Psoas muscle (tissue), 8 donors: ENCODE results near the gene FOXP4. TPM values are rescaled to one million over a fixed set of nuclear protein-coding genes. Genes with fewer than 3 reads are reported as not detected.

Source experiments
- ATAC-seq, 4 donors: fragments of 200-7000 bp; cut with Tn5 transposase; one replicate each; pipeline ENCODE4 v1.9.1; 2020; ENCODE audit warnings: moderate library complexity in 3 of 4, mild to moderate bottlenecking in 2 of 4
- DNase-seq, 2 donors: peaks; one replicate each; pipeline ENCODE4 v3.0.0-alpha.2; 2020
- H3K27ac ChIP-seq: fragments of 200-600 bp; one replicate; pipeline ENCODE4 v1.8.0; 2022
- H3K27me3 ChIP-seq, 3 donors: fragments of 200-600 bp in 1 of 3; one replicate each; pipeline versions ENCODE4 v1.6.1 to v1.8.0; 2013 to 2022; ENCODE audit warnings: low read length in 2 of 3, mild to moderate bottlenecking in 2 of 3, moderate library complexity in 1 of 3; ENCODE audit not compliant: insufficient read depth in 3 of 3
- H3K36me3 ChIP-seq, 2 donors: fragments of 200-600 bp in 1 of 2; one replicate each; pipeline versions ENCODE4 v1.6.1 to v1.8.0; 2013 to 2022; ENCODE audit warnings: low read depth in 1 of 2, mild to moderate bottlenecking in 1 of 2, moderate library complexity in 1 of 2; ENCODE audit not compliant: insufficient read depth in 1 of 2
- H3K4me1 ChIP-seq: fragments of 200-600 bp; one replicate; pipeline ENCODE4 v1.8.0; 2022
- H3K4me3 ChIP-seq: fragments of 200-600 bp; one replicate; pipeline ENCODE4 v1.8.0; 2022; ENCODE audit warnings: mild to moderate bottlenecking
- H3K9me3 ChIP-seq: fragments of 200-600 bp; one replicate; pipeline ENCODE4 v1.8.0; 2022
- CTCF ChIP-seq: fragments of 200-600 bp; IDR thresholded peaks from one replicate; pipeline ENCODE4 v1.8.0; 2022; ENCODE audit warnings: antibody characterized with exemption
- WGBS, 3 donors: extraction: QIAGEN DNeasy Blood & Tissue Kit; methylation state at CpG; one replicate each; pipeline versions ENCODE4 v1.1.6 to v1.1.7; 2013; 5-methylcytosine and 5-hydroxymethylcytosine counted together
- intact Hi-C, 2 donors: fragments of 100-400 bp; cut with DNase I; formaldehyde crosslinking; loops; one replicate each; pipeline versions ENCODE4 v1.11.0 to v1.14.2; 2022
- polyA plus RNA-seq, 3 donors: library from polyadenylated mRNA; stranded (reverse); fragments of 200-250 nt; gene quantifications; one replicate each; pipeline ENCODE4 v1.2.3, GENCODE V29; 2013
- total RNA-seq, 4 donors: library from RNA; stranded (reverse); fragmentation: NEBNext Ultra II Directional in 2 of 4; extraction: Animal tissue kit (Norgen Biotek cat#: 25700) in 2 of 4; gene quantifications; one replicate each; pipeline versions ENCODE4 v1.2.1 to v1.2.4, GENCODE V29; 2021 to 2023
- donor health status: healthy with polysubstance abuse.
- donor health status: DM: no; HTN: no; CAD: no; lungs with moderate emphysema.
- donor health status: Bipolar disorder and iron deficiency.
- donor health status: healthy.
- donor health status: DM: yes; HTN: yes; CAD: no.
- donor health status: DM: no; HTN: no; CAD: no.
- donor health status: DM: no; HTN: no; CAD: no.
- donor health status: DM: yes; HTN: yes; CAD: no.

The FOXP4 gene
- total and polyA plus RNA-seq, 7 donors = 4.6 to 12.2 (median 7.5) TPM

GRCh38 chr6:41581381-41581991 is 35.3 kb downstream of the FOXP4 start:
- intact Hi-C loops = loop anchor here in 1 of 2 donors (5.0 kb wide), 1 partner anchor 204 kb away; no protein-coding TSS in a partner anchor
- 54 to 69% (median 56%) methylated on average over 12 of the region's 12 CpGs for WGBS, 3 donors

DNA sequence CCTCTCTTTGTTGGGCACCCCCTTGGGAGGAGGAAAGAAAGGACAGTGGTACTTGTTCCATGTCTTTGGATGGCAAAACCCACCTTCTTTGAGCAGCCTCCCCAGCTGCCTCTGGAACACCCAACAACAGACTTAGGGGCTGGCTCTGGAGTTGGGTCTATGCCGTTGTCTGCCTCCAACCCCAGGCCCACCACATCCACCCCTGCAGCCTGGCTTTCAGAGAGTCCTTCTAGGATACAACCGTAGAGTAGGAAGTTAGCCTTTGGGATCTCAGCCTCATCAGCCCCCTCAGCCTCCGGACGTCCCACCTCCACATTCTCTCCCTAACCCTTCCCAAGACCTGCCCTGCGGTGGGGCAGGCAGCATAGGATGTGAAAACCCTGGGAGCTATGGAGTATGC is 36.4 kb downstream of the FOXP4 start:
- intact Hi-C loops = loop anchor here in 1 of 2 donors (5.0 kb wide), 1 partner anchor 205 kb away; no protein-coding TSS in a partner anchor
- Histone ChIP-seq H3K36me3 (peaks cover 0 to 19% of the 10 kb centered on the region in 2 donors), H3K4me3 (no peak overlapping the region), H3K9me3 (no peaks in the 10 kb centered on the region), H3K27ac (no peak overlapping the region), H3K4me1 (peaks cover 23% of the 10 kb centered on the region), H3K27me3 (no peaks in the 10 kb centered on the region)
- ATAC-seq = no peak
- no peak for TF ChIP-seq CTCF
- 96 to 99% (median 97%) methylated on average over 5 of the region's 5 CpGs for WGBS, 3 donors
- DNase-seq = no peak

More at GRCh38 chr6:41581381-41581991, 35.3 kb downstream of the FOXP4 start:
- H3K27me3 ChIP-seq = no peaks in the 10 kb centered on the region
- ATAC-seq (peak; percentile 68 to 88 (median 80)), DNase-seq (peak; percentile 59 to 75)
- peaks cover 0 to 19% of the 10 kb centered on the region in 2 donors for H3K36me3 ChIP-seq
- H3K4me1 ChIP-seq = peaks cover 23% of the 10 kb centered on the region
- no peak for TF ChIP-seq CTCF
- no peak overlapping the region for H3K27ac ChIP-seq
- no peak overlapping the region for H3K4me3 ChIP-seq
- H3K9me3 ChIP-seq = no peaks in the 10 kb centered on the region

- TF ChIP-seq CTCF = no peak
- Histone ChIP-seq H3K9me3 (no peaks in the 10 kb centered on the region), H3K27me3 (no peaks in the 10 kb centered on the region), H3K4me1 (peaks cover 23% of the 10 kb centered on the region), H3K36me3 (peaks cover 0 to 25% of the 10 kb centered on the region in 2 donors), H3K27ac (no peak overlapping the region), H3K4me3 (no peak overlapping the region)
- intact Hi-C loops = loop anchor here in 1 of 2 donors (5.0 kb wide), 1 partner anchor 206 kb away; no protein-coding TSS in a partner anchor
- DNase-seq = no peak
- peak in 1 of 4 donors; percentile 26 for ATAC-seq
- 54 to 73% (median 64%) methylated on average over 1 of the region's 1 CpG for WGBS, 3 donors
Measured at GRCh38 chr6:41583565-41583964, 37.4 kb downstream of the FOXP4 start.

DNA sequence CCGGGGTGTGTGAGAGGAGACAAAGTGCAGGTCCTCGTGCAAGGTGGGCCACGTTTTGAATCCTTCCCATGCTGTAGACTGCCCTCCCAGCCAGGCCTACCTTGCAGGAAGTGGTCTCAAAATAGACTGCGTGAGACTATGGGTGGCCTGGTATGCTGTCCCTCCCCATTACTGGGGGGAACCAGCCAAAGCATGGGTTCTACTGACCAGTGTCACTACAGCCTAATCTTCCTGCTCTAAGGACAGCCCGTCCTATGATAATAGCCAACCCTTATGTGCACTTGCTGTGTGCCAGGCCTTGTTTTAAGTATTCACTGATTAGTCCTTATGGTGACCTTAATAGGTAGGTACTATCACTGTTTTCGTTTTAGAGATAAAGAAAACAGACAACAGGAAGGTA is 38.0 kb downstream of the FOXP4 start:
- TF ChIP-seq CTCF = no peak
- H3K36me3 ChIP-seq = peaks cover 0 to 32% of the 10 kb centered on the region in 2 donors
- DNase-seq (no peak), ATAC-seq (no peak)
- H3K9me3 ChIP-seq = no peaks in the 10 kb centered on the region
- 93 to 96% (median 95%) methylated on average over 6 of the region's 6 CpGs for WGBS, 3 donors
- H3K4me3 ChIP-seq = no peak overlapping the region
- intact Hi-C loops = loop anchor here in 1 of 2 donors (5.0 kb wide), 1 partner anchor 207 kb away; no protein-coding TSS in a partner anchor
- H3K27me3 ChIP-seq = no peaks in the 10 kb centered on the region
- H3K27ac ChIP-seq = no peak overlapping the region
- peaks cover 23% of the 10 kb centered on the region for H3K4me1 ChIP-seq
